NCI-H2081 treated with DMSO at 0.1 percent for 48 hours (cell line): ENCODE measurements around the gene COQ7.

Experiments used
- DNase-seq: peaks from one replicate; lab custom pipeline; 2025; lab: John Stamatoyannopoulos, UW

Gene COQ7

GRCh38 chr16:19113577-19114358 is 46.4 kb downstream of the COQ7 start, which contains the start of gene ITPRIPL2:
TSS of gene ITPRIPL2 (plus strand) at chr16:19113964. CDS start at chr16:19114462, 498 bp downstream.
- no peak for DNase-seq

- DNase-seq, result no peak
Measured at GRCh38 chr16:19114359-19115147, 47.1 kb downstream of the COQ7 start.

GRCh38 chr16:19115148-19116021 is 48.0 kb downstream of the COQ7 start:
- no peak for DNase-seq

- no peak for DNase-seq
Measured at GRCh38 chr16:19116711-19117449, 49.5 kb downstream of the COQ7 start.

- no peak for DNase-seq
Measured at GRCh38 chr16:19118938-19119431, 51.6 kb downstream of the COQ7 start.

GRCh38 chr16:19119564-19119963 is 52.1 kb downstream of the COQ7 start:
- no peak for DNase-seq

GRCh38 chr16:19123535-19124178 is 56.2 kb downstream of the COQ7 start:
- DNase-seq, result no peak

GRCh38 chr16:19126300-19126699 is 58.9 kb downstream of the COQ7 start:
- DNase-seq, result no peak

GRCh38 chr16:19127205-19127604 is 59.8 kb downstream of the COQ7 start:
- no peak for DNase-seq

- no peak for DNase-seq
Measured at GRCh38 chr16:19127674-19128131, 60.3 kb downstream of the COQ7 start.

- DNase-seq, result no peak
Measured at GRCh38 chr16:19128454-19129200, 61.2 kb downstream of the COQ7 start.
